AG09319 (cell line): ENCODE results near the gene MAPK7.

ENCODE experiments used
- DNase-seq: peaks from one replicate; pipeline ENCODE4 v3.0.0-alpha.2; 2010; ENCODE audit warnings: low read depth; ENCODE audit errors: extremely low read depth
- TF ChIP-seq, protein P1 (sequence below): IDR thresholded peaks from 2 replicates; pipeline ENCODE4 v1.5.1; 2011; ENCODE audit warnings: low read depth, mild to moderate bottlenecking, inconsistent platforms, low read length, moderate library complexity

MAPK7 gene

DNA sequence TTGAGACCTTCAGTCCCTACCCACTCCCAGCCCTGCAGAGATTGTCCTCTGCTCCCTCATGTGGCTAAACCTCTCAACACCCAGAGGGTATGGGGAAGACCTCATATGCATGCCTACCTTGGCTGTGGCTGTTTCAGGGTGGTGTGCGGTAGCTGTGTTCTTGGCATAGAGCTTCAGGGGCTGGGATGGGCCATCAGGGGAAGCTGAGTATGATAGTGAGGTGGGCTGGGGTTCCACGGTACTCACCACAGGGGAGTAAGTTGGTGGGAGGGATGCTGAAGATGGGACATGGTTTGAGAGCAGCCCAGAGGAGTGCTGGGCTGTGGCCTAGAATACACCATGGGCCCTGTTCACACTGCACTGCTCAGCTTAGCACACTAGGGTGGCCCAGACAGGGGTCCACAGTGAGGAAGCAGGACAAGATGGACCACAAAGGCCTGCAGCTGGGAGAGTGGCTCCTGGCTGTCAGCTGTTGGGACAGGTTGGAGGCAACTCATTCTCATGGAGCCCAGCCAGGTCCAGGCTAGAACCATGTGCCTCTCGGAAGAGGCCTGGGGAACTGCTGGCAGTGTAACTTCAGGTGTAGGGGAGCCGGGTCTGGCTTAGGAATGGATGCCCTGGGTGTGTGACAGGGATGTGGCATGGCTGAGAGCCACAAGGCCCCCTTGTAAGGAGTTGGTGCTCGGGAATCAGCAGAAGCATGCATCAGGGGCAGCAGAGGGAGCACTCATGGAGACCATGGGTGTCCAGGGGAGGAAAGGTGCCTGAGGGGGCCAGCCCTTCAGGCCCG, 5.6 kb downstream of the MAPK7 start:
- DNase-seq, result no peak
- TF ChIP-seq, protein P1, sequence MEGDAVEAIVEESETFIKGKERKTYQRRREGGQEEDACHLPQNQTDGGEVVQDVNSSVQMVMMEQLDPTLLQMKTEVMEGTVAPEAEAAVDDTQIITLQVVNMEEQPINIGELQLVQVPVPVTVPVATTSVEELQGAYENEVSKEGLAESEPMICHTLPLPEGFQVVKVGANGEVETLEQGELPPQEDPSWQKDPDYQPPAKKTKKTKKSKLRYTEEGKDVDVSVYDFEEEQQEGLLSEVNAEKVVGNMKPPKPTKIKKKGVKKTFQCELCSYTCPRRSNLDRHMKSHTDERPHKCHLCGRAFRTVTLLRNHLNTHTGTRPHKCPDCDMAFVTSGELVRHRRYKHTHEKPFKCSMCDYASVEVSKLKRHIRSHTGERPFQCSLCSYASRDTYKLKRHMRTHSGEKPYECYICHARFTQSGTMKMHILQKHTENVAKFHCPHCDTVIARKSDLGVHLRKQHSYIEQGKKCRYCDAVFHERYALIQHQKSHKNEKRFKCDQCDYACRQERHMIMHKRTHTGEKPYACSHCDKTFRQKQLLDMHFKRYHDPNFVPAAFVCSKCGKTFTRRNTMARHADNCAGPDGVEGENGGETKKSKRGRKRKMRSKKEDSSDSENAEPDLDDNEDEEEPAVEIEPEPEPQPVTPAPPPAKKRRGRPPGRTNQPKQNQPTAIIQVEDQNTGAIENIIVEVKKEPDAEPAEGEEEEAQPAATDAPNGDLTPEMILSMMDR, result no peak; the same call in 1 of the 2 replicates

DNA sequence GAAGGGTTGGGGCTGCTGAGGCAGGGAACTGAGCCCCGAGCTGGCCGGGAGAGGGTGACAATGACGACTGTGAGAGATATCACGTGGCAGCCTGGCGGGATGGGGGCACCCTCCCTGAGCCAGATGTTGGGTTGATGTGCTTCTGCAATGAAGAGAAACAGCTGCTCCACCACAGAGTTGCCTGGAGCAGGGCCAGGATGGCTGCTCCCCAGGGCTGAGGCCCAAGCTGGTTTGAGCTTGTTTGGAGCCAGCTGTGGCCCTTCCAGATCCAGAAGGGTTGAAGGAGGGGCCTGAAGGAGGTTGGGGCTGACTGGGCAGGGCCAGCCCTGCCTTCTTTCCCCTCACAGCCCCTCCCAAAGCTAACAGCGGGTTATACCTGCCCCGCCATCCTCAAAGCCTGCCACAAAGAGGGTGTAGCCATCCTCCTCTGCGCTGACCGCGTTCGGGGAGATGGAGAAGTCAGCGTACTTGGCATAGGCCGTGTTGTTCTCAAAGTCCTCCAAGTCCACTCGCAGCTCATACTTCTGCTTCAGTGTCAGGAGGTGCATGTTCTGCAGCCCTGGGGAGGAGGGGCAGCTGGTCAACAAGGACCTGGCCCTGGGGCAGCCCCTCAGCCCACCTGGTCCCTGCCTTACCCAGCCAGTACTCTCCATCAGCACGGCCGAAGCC, 6.6 kb downstream of the MAPK7 start:
- peak; percentile 90 for DNase-seq
- TF ChIP-seq, protein P1, result no peak

DNA sequence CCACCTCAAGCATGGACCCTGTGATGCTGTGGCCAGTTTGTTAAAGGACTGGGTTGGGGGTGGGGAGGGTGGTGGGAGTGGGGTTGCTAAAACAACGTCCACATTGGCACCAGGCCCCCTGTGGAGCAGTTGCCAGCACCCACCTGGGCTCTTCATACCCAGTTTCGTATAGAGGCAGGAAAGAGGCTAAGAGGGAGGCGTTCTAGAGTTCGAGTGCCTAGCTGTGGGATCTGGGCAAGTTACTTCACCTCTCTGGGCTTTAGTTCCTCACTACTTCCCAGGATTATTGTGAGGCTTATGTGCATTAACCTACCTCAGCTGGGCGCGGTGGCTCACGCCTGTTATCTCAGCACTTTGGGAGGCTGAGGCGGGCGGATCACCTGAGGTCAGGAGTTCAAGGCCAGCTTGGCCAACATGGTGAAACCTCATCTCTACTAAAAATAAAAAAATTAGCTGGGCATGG, 7.3 kb downstream of the MAPK7 start:
- TF ChIP-seq, protein P1, result no peak
- DNase-seq, result no peak

DNA sequence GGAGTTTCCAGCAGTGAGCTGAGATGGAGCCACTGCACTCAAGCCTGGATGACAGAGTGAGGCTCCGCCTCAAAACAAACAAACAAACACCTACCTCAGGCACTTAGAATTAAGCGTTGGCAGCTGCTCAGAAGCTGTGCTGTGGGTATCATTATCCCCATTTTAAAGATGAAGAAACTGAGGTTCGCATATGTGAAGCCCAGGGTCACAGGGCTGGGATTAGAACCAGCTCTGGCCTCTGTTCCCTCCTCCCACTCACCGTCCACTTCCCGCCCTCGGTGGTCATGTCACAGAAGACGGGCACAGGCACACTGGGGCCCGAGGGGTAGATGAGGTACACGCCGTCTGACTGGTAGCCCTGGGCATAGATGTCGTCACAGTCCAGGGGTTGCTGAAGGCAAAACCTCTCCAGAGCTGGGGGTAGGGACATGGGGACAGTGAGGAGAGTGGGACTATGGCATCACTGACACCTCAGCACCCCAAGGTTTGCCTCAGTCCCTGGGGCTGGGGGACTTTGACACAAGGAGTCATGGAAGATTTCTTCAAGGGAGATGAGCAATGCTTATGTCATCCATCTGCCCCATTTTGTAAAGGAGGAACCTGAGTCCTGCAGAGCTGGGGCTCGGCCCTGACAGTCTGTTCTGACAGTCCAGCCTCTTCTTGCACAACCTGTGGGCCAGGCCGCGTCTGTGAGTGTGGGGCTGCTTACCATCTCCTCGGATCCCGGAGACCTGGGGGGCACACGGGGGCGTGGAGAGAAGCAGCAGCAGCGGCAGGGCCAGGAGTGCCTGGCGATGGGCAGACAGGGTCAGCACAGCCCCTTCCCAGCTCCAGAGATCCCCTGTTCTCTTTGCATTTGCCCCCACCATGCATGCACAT, 8.0 kb downstream of the MAPK7 start:
- TF ChIP-seq, protein P1, result no peak
- peak; percentile 48 for DNase-seq

DNA sequence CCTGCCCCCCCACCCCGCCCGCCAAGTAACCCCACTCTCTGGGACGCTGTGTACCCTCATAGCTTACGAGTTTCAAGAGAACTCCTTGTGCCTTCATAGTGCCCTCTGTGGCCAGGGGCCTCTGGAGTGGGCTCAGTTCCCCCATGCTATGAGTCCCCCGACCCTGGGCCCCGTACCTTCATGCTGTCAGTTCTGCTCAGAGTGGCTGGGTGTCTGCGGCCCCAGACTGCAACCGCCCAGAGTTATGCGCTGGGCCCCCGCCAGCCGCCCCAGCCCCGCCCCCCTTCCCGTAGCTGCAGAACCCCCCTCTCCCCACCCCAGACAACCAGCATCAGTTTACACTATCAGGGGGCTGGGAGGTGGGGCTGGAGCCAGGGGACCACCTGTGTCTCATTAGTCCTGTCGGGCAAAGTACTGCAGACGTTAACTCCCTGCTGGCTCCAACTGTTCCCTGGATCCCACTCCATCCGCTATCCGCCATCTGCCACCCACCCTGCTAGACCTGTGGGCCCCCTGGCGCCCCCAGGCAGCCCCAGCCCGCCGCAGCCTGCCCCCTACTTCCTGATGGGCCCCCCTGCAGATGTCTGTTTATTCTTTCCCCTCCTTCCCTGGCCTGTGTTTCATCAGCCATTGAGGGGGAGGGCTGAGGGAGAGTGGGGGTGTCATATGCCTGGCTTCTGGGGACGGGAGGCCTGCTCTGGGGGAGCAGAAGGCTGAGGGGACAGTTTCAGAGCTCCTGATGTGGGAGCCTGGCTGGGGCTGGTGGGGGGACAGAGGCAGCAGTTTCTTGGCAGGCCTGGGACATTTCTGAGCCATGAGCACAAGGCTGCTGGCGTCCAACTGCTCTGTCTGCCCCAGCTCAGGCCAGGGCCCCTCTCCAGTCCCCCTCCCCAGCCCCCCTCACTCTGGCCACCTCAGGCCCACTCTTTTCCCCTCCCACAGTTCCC, 8.9 kb downstream of the MAPK7 start, which contains the start of gene MFAP4:
Gene MFAP4 (minus strand): TSS at position 217 of the 947 bp plus-strand sequence. CDS start 35 bp downstream, at position 182.
- TF ChIP-seq, protein P1, result no peak
- peak; percentile 91 for DNase-seq

DNA sequence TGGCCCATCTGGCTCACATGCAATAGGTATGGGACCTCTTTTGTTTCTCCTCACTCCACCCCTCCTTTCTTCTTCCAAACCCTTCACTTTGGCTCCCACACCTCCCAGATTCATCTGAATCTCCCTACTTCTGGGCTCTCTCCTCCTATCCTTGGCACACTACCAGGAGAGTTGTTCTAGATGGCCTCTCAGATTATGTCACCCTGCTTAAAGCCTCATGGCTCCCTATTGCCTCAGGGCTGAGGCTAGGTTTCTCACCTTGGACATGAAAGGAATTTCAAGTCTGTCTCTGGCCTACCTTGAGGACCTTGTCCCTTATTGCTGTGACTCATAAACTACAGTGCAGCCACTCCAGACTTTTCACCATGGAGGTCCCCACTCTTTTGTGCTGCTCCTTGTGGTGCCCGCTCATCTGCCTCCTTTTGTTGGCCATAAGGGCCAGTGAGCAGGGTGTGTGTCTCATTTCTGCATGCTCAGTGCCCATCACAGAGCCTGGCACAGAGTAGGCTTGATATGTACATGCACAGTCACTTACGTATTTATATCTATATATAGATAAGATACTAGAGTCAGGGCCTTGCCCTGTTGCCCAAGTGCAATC, 9.7 kb downstream of the MAPK7 start:
- peak; percentile 53 for DNase-seq
- TF ChIP-seq, protein P1, result no peak
